T-helper 2 cell (primary cell): ENCODE results near the gene SLC2A8.

ENCODE experiments used
- DNase-seq, 5 experiments: peaks; one replicate each; pipeline versions ENCODE4 v3.0.0 to v3.0.0-alpha.2; 2012 to 2022

Gene SLC2A8

DNA sequence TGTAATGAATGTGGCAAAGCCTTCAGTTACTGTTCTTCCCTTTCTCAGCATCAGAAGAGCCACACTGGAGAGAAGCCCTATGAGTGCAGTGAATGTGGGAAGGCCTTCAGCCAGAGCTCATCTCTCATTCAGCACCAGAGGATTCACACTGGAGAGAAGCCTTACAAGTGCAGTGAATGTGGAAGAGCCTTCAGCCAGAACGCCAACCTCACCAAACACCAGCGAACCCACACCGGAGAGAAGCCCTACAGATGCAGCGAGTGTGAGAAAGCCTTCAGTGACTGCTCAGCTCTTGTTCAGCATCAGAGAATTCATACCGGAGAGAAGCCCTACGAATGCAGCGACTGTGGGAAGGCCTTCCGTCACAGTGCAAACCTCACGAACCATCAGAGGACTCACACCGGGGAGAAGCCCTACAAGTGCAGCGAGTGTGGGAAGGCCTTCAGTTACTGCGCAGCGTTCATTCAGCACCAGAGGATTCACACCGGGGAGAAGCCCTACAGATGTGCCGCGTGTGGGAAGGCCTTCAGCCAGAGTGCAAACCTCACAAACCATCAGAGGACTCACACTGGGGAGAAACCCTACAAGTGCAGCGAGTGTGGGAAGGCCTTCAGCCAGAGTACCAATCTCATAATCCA lies 47.4 kb downstream of the SLC2A8 start:
- DNase-seq, result no peak

DNA sequence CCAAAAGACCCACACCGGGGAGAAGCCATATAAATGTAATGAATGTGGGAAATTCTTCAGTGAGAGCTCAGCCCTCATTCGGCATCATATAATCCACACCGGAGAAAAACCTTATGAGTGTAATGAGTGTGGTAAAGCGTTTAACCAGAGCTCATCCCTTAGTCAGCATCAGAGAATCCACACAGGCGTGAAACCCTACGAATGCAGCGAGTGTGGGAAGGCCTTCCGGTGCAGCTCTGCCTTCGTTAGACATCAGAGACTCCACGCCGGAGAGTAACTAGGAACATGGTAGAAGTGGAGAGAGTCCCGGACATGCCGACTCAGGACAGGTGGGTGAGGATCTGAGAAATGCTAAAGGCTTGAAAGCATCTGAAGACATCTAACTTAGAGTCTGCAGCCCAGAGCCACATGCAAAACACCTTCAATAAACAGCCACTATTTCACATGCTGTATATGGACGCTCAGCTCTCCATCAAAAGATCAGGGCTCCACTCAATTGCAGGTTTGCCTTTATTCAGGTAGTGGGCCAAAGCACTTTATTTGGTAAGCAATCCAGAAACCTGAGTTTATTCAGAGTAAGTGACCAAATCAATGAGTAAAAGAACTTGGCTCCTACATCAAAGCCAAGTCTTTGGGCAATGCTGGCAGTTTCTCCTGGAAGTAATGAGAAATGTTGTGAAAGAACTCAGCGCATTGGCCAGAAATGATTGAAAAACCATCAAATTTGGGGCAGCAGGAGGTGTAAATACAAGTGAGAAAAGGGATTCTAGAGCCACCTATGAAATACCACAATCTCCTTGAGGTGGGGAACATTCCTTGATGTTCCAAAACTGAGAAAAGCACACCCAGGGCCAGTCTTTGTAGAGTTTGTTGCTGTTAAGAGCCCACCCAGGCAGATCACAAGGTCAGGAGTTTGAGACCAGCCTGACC lies 48.2 kb downstream of the SLC2A8 start:
- no peak for DNase-seq

DNA sequence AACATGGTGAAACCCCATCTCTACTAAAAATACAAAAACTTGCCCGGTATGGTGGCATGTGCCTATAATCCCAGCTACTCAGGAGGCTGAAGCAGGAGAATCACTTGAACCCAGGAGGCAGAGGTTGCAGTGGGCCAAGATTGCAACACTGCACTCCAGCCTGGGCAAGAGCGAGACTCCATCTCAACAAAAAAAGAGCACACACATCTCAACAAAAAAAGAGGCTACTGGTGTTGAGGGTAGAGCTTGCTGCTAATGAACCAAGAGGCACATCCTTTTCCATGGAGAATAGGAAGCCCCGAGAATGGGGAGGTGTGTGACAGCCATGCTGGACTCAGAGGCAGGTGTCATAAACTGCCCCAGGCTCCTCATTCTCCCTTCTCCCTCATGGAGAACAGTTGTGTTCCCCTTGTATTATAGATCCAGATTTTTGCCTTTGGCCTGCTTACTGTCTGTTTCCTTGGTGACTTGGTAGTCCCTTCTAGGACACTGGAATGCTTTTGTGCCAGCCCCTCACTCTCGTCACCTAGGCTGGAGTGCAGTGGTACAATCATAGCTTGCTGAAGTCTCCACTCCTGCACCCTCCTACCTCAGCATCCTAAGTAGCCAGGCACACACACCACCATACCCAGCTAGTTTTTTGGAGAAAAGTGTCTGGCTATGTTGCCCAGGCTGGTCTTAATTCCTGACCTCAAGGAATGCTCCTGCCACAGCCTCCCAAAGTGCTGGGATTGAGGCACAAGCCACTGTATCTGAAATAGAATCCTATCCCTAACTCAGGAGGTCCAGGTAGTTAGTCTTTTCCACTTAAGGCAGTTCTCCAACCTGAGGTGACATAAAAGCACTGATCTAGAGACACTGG lies 49.1 kb downstream of the SLC2A8 start:
- no peak for DNase-seq

DNA sequence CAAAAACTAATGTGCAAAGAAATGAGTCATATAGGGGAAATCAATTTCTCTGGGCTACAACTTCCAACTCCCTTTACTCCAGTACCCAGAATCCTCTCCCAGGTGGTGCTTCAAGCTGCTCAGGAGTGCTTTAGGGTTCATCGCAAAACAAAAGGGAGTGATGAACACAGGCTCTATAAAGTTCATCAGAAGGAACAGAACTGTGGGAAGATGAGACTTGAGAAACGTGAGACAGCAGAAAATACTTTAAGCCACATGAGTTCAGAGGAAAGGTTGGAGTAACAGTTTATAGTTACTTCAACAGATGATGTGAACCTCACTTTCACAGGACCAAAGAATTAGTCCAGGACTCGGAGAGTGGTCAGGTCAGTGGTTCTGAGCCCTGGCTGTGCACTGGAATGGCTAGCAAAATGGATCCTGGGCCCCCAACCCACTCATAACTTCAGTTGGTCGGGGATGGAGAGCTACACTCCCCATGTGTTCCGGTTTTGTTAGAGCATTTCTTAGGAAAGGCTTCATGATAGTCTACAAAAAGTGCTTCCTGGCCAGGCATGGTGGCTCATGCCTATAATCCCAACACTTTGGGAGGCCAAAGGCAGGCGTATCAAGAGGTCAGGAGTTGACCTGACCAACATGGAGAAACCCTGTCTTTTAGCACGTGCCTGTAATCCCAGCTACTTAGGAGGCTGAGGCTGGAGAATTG lies 49.9 kb downstream of the SLC2A8 start:
- no peak for DNase-seq

DNA sequence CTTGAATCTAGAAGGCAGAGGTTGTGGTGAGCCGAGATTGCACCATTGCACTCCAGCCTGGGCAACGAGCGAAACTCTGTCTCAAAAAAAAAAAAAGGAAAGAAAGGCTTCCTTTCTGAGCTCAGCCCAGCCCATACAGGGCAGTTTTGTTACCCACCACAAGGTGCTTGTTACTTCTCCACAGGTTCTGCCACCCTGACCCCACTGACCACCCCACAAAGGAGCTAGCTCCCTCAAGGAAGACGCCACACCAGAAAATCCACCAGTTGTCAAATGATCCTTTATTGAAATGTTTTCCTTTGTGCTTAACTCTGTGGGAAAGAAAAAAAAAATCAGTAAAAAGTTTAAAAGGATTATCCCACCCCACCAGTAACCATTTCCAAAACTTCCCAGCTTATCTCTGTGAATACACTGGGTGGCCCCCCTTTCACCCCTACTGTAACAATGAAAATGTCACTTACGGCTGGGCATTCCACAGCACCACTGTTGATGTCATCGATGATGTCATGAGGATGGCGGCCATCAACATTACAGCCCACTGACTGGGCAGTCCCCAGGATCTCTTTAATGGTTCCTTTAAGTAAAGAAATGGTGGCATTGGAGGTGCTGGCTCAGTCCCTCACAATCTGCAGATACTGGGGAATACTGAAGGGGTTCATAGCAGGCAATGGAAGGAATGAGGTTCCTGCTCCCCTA lies 50.6 kb downstream of the SLC2A8 start:
- DNase-seq, result no peak

DNA sequence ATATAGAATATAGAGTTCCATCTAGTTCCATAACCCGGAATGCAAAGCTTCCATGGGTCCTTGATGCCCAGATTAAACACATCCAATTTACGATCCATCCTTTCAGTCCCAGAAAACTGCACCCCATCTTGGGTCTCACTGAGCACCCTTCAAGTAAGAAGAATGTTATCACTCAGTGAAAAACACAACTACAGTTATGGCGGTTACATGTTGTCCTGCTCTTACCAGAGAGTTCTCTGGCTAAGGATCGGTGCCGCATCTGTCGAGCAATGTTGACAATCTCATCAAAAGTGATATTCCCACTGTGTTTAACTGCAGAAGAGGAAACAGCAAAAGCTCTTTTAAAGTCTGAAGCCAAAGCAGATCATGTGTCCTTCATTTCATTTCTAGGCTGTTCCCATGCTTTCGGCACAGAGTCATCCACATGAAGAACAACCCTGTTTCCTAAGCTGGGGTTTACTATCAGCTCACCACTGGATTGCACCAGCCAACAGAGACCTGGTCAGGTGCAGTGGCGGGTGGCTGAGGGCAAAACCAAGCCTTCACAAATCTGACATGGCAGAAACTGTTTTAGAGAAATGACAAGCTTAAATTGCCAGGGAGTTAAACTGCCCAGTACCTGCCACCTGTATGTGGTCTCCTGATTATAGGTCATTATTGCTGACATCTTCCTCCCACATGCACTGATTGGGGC lies 51.3 kb downstream of the SLC2A8 start:
- peak in 1 of 5 experiments; percentile 9 for DNase-seq

DNA sequence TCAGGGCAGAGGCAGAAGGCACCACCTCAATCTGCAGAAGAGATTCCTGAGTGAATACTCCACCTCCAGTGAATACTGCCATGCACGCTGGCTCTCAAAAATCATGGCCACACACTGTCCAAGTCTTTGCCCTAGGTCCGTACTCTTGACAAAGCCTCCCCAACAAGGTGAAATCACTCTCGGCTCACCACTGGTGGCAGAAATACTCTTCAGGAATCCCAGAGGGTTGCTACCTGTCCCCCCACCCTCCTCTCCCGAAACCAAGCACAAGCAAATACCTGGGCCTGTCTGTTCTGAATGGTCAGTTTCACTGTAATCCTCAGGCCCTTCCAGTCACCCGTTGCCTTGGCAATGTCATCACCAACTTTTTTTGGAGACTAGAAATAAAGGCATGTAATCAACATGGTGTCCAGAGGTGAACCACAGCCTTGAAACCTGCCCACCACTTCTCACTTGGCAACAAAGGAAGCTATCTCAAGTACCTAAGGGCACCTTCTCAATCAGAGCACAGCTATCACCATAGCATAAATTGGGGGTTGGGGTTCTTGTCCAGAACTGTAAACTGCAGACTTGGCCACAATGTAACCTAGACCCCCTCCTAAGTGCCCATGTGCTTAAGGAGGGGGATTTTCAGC lies 52.5 kb downstream of the SLC2A8 start:
- peak in 1 of 5 experiments; percentile 51 for DNase-seq

DNA sequence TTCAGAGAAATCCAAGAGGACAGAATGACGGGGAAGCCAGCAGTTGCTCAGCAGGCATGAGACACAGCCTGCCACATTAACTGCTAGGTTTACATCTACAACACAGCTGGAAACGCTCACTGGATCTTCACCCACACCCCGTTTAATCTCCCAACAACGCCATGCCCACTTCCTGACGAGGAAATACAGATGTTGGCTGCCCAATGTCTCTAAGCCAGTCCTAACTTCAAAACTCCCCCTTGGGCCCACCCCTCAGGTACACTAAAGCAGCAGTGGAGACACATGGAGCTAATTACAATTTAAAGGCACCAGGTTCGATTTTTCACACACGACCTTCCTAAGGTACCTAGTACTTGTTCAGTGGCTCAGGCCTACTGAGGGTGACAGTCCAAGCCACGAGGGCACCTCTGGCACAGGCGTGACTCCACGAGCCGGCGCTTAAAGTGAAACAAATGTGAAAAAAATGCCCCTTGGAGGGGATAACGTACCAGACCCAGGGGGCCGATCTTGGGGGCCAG lies 53.3 kb downstream of the SLC2A8 start:
- no peak for DNase-seq

DNA sequence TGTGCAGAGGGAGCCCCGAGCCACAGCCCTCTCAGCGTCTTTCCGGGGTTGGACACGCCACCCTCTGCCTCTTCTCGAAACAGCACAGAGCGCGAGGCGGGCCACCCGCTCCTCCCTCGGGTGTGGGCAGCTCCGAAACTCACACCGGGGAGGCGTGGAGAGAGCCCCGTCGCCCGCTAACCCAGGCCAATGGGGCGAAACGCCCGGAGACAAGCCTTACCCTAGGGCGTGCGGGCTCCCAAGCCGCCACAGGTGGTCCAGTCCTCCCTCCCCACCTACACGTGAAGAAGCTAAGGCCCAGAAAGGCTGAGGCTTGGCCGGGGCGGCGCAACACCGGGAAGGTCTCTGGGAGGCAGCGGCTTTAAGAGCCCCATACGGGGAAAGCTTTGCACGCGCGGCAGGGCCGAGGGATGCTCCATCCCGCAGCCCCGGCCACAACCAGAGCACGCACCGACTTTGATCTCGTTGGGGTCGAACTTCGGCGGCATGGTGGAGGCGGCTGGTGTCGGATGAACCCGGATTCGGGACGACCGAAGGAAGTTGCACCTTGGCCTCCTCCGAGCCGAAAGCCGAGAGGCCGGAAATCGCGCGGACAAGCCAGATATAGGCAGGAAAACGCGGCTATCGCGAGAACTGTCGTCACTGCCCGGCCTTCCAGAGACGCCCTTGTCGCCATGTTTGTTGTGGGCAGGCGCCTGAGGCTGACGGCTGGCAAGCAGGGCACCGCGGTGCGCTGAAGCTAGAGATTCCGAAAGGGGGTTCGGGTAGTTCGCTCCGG lies 54.0 kb downstream of the SLC2A8 start, which contains the start of the genes LRSAM1 and RPL12:
TSS of gene LRSAM1 (plus strand) at position 681 of the 778 bp plus-strand sequence. CDS start 3,018 bp downstream, outside the sequence.
TSS of gene RPL12 (minus strand) at position 577 of the 778 bp plus-strand sequence. CDS start at position 488, 89 bp downstream.
- peak; percentile 94 to 98 (median 97) for DNase-seq

DNA sequence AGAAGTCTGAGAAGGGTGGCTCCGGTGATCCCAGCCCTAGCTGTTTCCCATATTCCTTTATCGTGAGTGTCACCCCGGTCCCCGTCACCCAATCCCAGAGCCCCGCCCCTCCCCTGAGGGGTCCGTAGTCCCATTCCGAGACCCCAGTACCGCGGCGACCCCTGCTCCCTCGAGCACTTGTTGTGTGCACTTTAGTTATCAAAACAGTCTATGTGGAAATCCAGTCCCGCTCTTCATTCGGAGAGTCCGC lies 54.6 kb downstream of the SLC2A8 start:
- no peak for DNase-seq

DNA sequence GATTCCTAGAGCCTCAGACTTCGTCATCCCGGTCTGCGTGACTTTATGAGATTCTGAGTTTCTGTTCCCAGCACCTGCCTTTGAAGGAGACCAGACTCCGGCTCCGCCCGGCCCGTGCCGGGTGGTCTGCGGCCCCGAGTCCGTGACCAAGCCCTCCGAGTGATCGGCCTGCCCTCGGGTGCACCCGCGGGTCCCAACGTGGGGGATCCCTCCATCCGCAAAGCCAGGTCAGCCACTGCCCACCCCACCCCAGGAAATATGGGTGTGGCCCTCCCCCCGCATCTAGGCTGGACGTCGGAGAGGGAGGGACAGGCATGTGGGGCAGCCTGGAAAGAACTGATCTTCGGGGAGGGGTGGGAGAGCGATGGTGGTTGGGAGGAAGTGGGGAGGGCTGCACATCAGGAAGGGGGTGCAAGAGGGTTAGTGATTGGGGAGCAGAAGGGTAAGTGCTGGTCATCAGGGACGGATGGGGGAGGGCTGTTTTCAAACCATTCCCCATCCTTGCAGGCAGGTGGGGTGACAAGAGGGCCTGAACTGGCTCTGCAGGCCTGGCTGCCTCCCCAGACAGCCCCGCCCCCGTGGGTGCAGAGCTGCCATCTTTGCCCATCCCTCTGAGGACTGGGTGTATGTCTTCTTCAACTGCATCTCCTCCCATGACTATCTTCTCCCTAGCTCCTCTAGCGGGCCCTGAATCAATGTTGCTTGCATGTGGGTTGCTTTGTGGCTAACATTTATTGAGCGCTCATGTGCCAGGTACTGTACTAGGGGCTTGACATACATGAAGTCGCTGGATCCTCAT lies 55.1 kb downstream of the SLC2A8 start:
- DNase-seq, result peak in 4 of 5 experiments; percentile 20 to 81 (median 31)

DNA sequence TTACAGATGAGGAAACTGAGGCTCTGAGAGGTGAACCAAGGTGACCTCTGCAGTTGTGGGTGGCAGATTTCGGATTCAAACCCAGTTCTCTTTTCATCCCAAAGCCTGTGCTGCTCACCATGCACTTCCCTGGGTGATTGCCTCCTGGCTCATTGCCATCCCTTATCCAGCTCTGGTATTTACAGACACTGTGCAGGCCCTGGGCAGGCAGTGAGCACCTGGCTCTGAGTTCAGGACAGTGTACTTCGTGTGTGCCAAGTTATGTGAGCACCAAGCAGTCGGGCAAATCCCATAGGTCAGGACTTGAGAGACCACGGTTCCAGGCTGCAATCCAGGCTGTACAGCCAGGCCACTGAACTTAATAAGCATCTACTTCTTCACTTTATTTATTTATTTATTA lies 55.7 kb downstream of the SLC2A8 start:
- DNase-seq, result no peak

DNA sequence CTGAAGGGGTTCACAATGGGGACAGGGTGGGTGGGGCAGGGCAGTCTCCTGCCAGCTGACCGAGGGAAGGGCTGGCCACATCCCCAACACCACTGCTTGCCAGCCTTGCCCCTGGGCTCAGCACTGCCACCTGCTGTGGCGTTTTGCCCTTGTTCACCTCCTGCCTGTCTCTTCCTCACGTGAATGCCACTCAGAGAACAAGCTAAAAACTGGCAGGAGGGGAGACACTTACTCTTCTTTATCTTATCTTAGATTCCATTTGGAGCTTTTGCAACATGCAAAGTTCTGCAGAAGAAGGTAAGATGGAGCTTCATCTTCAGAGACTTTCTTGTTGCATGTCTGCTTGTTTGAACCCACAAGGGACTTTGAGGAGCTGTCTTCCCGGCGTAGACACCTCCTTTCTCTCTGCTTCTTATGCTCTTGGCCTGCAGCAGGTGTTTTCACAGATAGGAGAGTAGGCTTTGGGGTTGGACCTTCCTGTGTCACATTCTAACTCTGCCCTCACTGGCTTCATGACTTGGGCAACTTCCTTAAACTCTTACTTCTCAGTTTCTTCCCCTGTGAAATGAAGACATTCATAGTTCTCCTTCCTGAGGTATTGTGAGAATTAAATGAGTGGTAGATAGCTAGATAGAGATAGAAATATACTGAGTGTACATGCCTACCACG lies 58.5 kb downstream of the SLC2A8 start:
- DNase-seq, result peak in 1 of 5 experiments; percentile 29

DNA sequence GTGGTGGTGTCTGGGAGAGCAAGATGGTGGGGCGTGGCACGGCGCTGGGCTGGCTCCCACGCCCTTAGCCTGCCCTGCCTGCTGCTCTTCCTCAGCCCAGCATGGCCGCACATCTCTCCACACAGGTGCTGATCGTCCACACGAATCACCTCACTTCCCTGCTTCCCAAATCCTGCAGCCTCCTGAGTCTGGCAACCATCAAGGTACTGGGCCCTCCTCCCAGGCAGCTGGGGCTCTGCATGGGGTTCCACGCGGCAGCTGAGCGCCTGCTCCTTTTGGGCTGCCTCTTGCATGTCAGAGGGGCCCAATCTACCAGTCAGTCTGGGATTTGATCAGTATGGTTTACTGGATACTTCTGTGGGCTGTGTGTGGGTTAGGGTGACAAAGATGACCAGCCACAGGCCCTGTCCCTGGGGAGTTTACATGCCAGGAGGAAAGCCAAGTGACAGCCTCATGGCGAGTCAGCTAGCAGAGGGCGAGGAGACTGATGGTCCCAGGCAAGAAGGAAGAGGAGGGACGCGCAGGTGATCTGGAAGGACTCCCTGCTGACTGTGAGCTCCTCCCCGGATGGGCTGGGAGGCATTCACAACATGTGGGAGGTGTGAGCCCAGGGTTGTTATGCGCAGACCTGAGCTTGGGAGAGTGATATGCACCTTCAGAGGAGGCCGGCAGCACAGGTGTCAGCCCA lies 60.4 kb downstream of the SLC2A8 start:
- DNase-seq, result no peak
